Measurements from ENCODE around the gene TNS1.

DNA sequence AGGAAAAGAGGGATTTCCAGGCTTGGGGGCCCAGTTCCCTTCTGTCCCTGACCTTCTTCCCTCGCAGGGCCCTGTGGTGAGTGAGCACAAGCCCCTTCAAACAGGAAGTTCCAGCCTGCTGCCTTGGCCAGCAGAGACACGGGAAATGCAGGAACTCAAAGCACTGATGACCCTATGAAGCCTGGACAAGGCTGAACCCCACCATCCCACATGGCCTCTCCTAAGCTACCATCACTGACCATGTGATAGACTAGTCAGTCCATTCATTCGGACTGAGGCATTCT, 196.4 kb downstream of the TNS1 start:
- no peak for TF ChIP-seq EZH2 (IDR thresholded peaks at IDR 0.05; ENCODE audit: low read length, unreplicated experiment)
- TF ChIP-seq CTCF (conservative IDR thresholded peaks at IDR 0.05; ENCODE audit: low read depth, low read length), result no peak
